GM19238 (cell line): Measurements from ENCODE around the gene SLC30A10.
"Not testable (repeated sequence)": the region's sequence is repeated elsewhere in the genome, so short reads cannot be mapped to it uniquely, and the experiment has no call there.

Experiments used
- DNase-seq: peaks from one replicate; pipeline ENCODE4 v3.0.0; 2011; ENCODE audit warnings: low spot score; ENCODE audit not compliant: insufficient read length

SLC30A10 gene

DNA sequence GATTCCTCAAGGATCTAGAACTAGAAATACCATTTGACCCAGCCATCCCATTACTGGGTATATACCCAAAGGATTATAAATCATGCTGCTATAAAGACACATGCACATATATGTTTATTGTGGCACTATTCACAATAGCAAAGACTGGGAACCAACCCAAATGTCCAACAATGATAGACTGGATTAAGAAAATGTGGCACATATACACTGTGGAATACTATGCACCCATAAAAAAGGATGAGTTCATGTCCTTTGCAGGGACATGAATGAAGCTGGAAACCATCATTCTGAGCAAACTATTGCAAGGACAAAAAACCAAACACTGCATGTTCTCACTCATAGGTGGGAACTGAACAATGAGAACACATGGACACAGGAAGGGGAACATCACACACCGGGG, 36.1 kb downstream of the SLC30A10 start:
- not testable (repeated sequence) for DNase-seq

DNA sequence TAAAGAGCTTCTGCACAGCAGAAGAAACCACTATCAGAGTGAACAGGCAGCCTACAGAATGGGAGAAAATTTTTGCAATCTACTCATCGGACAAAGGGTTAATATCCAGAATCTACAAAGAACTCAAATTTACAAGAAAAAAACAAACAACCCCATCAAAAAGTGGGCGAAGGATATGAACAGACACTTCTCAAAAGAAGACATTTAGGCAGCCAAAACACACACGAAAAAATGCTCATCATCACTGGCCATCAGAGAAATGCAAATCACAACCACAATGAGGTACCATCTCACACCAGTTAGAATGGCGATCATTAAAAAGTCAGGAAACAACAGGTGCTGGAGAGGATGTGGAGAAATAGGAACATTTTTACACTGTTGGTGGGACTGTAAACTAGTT, 36.5 kb downstream of the SLC30A10 start:
- DNase-seq: not testable (repeated sequence)

DNA sequence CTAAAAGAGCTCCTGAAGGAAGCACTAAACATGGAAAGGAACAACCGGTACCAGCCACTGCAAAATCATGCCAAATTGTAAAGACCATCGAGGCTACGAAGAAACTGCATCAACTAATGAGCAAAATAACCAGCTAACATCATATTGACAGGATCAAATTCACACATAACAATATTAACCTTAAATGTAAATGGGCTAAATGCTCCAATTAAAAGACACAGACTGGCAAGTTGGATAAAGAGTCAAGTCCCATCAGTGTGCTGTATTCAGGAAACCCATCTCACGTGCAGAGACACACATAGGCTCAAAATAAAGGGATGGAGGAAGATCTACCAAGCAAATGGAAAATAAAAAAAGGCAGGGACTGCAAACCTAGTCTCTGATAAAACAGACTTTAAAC, 39.7 kb downstream of the SLC30A10 start:
- DNase-seq: not testable (repeated sequence)

DNA sequence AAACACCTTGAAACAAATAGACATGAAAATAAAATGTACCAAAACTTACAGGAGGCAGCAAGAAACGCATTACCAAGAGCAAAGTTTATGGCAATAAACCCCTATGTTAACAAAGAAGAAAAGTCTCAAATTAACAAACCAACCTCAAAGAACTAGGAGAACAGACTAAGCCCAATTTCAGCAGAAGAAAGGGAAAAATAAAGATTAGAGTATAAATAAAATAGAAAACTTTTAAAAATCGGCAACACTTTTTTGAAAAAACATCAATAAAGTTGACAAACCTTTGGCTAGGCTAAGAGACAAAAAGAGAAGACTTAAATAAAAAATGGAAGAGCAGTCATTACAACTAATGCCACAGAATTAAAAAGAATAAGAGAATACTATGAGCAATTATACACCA, 42.7 kb downstream of the SLC30A10 start:
- no peak for DNase-seq

DNA sequence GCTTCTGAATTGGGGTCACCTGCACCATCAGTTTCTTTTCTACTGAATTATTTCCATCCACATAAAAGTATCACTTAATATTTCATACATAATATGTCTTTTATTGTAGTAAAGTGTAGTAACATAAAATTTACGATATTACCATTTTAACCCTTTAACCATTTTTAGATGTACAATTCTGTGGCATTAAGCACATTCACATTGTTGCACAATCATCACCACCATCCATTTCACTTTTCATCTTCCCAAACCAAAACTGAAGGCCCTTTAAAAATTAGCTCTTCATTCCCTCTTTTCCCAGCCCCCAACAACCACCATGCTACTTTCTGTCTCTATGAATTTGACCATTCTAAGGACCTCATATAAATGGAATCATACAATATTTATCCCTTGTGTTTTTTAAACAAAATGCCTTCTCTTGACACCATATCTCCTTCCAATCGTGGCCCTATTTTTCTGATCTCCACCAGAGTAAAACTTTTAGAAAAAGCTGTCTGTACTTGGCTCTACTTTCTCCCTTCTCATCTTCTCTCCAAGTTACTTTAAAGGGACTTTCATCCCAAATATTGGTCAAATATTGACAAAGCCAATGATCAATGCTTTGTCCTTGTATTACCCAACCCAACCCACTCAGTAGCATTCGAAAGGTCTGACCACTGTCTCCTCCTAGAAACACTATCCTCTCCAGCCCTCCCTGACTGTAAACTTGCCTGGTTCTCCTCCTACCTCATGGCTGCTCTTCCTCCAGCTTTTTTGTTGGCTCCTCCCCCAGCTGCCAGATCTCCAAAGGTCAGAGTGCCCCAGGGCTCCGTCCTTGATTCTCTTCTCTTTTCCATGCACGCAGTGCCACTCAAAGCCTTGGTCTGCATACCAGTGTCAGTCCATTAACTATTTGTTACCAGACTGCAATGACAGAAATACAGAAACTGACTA, 44.7 kb downstream of the SLC30A10 start:
- DNase-seq: no peak

DNA sequence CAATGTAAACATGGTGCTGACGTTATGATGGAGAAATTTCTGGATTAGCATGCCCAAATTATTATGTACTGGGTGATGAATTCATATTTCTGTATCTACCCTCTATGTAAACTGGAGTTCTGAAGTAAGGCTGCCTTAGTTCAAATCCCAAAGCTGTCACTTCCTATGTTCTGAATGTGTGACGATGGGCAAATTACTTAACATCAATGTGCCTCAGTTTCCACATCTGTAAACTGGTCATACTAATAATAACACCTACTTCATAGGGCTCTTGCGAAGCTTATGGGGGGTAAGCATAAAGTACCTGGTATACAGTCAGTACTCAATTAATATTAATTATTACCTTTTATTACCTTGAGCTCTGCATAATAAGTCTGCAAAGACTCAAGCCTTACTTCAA, 45.6 kb downstream of the SLC30A10 start:
- DNase-seq: no peak

DNA sequence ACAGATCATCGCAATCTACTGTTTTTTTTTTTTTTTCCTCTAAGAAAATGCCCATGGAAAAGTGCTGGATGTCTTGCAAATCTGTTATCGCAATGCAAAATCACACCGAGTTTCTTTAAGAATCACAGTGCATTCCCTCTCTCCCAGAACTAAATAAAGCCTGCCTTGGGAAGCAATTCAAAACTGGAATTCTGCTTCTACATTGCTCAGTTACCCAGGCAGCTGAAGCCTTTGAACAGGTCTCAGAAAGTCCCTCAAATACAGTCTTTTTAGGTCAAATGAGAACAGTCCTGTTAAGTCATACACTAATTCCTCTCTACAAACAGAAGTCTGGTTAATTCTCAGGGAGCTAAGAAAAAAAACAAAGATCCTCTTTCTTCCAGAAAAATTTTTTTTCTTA, 46.3 kb downstream of the SLC30A10 start:
- DNase-seq: no peak

DNA sequence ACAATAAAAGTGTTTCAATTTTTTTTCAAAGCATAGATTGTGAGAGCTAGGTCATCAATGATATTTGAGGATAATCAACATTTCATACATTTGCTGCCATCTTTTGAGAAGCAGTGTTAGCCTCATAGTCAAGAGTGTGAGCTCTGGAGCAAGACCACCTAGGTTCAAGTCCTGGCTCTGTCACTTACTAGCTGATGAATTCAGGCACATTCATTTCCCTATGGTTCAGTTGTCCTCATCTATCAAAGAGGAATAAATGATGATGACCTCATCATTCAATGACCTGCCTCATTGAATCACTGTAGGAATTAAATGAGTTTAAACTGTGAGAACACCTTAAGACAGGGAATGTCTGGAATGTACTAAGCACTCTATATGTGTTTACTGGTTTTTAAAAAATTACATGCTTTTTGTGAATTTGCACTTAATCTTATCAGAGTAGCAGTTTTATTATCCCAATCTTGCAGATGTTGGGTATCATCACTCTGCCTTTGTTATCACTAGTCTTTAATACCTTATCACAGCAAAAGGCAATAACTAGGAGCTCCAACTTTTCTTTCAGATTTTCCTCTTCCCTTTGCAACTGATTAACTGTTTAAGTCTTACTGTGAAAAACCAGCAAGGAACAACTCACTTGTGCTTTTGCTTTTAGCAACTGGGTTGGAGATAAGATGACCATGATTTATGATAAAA, 47.4 kb downstream of the SLC30A10 start:
- no peak for DNase-seq

DNA sequence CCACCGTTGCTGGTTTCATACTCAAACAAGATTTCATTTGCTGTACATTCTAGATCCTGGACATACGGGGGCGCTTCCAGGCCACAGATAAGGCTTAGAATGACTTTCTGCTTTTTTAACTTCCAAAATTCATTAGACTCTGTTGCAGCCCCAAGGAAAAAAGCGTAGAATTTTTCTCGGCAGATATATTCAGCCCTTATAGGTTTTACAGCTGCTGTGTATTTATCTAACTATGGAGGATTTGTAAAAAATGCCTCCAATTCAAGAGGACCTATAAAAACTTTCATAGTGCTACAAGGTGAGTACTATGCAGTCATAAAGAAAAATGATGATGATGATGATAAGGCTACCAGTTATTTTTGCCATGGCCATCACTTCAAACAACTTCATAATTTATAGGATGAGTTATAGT, 51.6 kb downstream of the SLC30A10 start:
- DNase-seq: no peak

DNA sequence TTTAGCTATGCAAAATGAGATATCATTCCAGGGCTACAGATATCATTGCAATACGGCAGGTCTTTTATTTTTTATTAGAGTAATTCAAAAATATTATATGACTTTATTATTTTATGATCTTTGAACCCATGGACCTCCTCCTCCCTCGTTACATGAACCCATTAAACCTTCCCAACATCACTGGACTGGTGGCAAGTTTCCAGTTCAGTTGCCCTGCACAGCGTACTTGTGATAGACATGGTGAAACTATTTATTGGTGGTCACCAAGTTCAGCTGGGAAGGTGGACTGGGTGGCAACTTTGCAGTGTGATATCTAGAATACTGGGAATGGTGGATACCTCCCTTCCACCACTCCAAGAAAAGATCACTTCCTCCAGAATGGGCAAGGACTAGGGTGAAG, 52.5 kb downstream of the SLC30A10 start:
- no peak for DNase-seq

DNA sequence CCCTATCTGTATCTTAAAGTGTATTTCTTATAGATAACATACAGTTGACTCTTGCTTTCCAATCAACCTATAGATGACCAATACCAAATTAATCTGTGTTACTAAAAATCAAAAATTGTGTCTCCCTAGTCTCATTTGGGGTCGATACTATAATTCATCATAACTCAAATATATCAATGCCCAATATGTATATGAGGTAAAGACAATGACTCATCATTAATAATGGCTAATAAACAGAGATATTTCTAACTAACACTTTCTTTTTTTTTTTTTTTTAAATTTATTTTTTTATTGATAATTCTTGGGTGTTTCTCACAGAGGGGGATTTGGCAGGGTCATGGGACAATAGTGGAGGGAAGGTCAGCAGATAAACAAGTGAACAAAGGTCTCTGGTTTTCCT, 55.8 kb downstream of the SLC30A10 start:
- not testable (repeated sequence) for DNase-seq

DNA sequence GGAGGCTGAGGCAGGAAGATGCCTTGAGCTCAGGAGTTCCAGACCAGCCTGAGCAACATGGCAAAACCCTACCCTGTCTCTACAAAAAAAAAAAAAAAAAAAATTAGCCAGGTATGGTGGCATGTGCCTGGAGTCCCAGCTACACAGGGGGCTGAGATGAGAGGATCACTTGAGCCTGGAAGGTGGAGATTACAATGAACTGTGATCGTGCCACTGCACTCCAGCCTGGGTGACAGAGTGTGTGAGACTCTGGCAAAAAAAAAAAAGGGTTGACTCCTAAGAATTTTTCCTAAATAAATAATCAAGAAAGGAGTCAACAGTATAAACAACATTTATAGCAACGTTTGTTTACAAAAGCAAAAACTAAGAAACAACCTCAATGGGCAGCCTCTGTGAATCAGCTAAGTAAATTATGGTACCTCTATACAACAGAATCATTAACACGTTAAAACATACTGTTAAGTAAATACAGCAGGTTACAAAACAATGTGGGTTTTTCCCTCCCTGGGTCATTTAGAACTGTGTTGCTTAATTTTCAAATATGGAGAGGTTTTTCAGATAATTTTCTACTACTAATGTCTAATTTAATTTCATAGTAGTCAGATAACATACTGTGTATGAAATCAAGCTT, 56.8 kb downstream of the SLC30A10 start:
- DNase-seq: no peak

DNA sequence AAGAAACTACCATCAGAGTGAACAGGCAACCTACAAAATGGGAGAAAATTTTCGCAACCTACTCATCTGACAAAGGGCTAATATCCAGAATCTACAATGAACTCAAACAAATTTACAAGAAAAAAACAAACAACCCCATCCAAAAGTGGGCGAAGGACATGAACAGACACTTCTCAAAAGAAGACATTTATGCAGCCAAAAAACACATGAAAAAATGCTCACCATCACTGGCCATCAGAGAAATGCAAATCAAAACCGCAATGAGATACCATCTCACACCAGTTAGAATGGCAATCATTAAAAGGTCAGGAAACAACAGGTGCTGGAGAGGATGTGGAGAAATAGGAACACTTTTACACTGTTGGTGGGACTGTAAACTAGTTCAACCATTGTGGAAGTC, 59.7 kb downstream of the SLC30A10 start:
- not testable (repeated sequence) for DNase-seq
